HG02642 (cell line): ENCODE data around the gene P2RY6.

Experiments
- ATAC-seq: cut with Tn5 transposase; IDR thresholded peaks from one replicate; pipeline ENCODE4 v1.9.1; 2021; ENCODE audit warnings: mild to moderate bottlenecking; ENCODE audit not compliant: unreplicated experiment, poor library complexity

P2RY6 gene

DNA sequence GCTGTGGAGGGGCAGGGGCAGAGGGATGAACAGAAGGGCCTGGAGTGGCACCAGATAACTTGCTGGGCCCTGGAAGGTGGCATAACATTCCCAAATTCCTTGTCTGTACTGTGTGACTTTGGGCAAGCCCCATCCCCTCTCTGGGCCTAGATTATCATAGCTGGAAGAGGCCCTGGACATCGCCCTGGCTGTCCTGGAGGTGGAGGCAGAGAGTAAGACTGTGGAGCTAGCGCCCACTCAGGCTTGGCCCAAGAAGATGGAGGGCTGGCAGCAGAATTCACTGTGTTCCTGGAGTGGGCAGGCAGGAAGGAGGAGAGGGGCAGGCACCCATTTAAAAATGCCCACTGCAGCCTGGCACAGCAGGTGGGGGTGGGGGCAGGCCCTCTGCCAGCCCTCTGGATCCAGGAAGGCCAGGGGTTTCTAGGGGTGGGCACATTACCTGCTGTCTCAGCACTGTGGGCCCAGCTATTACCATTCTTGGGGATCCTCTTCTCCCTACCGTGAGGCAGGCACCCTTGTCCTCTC lies 58.5 kb downstream of the P2RY6 start:
- no peak for ATAC-seq

- ATAC-seq = no peak
These were observed 59.2 kb downstream of the P2RY6 start for GRCh38 chr11:73331138-73331916.

DNA sequence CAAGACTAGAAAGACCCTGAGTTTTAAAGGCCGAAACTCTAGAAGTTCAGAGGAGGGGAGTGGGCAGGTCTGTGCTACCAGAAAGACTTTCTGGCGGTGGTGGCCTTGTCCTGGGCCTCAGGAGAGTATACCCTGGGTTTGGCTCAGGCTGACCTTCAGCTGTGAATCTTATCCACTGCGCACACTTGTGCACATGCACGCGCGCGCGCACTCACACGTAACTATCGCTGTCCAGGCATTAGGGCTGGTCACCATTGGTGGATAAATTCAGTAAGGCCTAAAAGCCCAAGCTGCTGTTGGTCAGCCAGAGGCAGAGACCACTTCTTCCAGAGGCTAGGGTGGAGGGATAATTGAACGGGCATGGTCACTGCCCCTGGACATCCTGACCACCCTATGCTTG lies 61.0 kb downstream of the P2RY6 start:
- ATAC-seq = no peak

DNA sequence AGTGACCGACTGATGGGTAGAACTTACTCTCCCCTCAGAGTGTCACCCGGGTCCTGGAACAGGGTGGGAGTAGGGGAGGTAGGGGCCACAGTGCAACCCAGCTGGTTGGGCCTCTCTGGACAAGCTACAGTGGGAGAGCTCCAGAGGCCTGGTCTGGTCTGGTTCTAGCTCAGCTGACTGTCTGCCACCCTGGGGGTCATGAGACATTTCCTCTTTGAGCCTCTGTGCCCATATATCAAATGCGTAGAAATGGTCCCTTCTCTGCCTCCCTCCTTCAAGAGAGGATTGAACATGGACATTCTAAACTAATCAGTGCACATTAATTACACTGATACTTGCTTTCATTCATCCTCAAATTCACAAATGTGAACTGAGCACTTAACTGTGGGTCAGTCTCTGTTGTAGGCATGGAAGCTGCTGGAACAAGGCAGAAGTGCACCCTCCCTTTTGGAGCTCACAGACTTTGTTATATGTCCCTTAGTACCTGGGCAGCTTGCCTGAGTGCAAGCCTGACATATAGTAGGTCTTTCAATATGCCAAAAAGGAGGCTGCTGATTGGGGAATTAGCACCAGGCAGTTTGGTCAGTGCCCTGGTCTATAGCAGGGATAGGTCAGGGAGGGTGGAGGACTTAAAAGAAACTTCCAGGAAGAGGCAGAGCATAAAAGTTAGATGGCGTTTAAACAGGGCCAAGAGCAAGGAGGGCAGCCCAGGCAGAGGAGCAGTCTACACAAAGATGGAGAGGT lies 61.7 kb downstream of the P2RY6 start:
- ATAC-seq = no peak

- ATAC-seq = no peak
These were observed 62.5 kb downstream of the P2RY6 start for GRCh38 chr11:73334384-73335203.

- ATAC-seq = no peak
These were observed 63.2 kb downstream of the P2RY6 start for GRCh38 chr11:73335204-73335923.

DNA sequence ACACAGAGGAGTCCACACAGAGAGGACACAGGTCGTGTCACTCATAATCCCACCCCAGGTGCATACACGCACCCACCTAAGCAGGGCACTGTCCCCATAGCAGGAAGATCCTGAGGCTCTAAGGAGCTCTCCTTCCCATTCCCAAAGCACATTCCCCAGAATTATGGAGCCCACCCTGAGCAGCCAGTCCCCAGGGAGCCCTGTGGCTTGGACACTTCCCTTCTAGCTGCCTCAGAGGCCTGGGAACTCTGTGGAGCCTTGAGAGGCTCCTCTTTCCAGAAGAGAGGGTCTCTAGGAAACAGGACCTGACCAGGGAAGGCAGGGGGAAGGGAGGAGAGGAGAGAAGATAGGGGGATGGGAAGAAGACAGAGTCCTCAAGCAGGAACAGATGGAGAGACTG lies 65.7 kb downstream of the P2RY6 start:
- ATAC-seq = no peak

- ATAC-seq = no peak
These were observed 66.1 kb downstream of the P2RY6 start for GRCh38 chr11:73338279-73338678.

- no peak for ATAC-seq
These were observed 68.0 kb downstream of the P2RY6 start for GRCh38 chr11:73340164-73340563.

DNA sequence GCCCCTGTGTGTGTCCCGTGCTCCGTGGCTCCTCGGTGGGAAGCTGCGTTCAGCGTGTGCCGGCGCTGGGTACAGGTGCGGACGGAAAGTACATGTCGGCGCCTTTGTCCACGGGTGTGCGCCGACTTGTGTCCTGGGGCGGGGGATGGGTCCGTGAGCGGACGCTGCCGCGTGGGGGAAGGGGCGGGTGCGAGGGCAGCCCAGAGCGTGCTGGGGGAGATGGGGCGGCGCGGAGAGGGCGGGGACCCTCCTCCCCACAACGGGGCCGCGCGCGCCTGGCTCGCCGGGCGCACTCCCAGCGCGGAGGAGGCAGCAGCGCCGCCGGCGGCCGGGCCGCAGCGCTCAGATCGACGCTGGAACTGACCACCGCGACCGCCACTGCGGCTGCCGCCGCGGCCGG lies 70.5 kb downstream of the P2RY6 start:
- no peak for ATAC-seq

DNA sequence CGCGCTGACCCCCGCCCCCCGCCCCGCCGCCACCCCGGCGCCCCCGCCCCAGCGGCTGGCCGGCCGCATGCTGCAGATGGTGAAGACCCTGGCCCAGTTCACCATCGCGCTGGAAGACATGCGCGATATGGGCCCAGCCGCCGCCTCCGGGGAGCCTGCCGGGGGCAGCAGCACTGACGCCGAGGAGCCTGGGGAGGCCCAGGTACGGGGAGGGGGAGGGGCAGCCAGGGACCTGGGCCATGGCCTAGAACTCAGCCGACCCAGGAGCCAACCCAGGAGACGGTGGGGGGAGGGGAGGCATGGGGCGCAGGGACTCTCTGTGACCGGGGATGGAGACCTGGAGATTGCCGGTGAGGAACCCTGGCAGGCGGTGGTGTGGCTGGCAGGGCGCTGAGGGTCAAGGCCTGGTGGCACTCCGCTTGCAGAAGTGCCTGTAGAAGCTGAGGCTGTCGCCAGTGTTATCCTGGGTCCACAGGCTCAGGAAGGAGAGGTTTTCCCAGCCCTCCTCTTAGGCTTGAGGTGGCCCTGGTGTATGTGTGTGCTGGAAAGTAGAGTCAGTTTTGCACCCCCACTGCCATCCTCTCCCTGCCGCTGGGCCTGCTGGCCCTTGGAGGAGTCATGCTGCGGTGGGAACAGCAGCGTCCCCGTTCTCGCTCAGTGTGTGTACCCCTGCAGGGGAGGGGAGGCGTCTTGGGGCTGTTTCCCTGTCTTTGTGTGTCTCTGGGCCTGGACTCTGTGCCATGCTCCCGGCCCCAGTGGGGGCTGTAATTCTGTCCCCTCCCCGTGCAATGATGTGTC lies 71.1 kb downstream of the P2RY6 start:
- no peak for ATAC-seq

GRCh38 chr11:73344191-73344607 lies 72.1 kb downstream of the P2RY6 start:
- no peak for ATAC-seq

GRCh38 chr11:73345481-73346160 lies 73.5 kb downstream of the P2RY6 start:
- no peak for ATAC-seq

DNA sequence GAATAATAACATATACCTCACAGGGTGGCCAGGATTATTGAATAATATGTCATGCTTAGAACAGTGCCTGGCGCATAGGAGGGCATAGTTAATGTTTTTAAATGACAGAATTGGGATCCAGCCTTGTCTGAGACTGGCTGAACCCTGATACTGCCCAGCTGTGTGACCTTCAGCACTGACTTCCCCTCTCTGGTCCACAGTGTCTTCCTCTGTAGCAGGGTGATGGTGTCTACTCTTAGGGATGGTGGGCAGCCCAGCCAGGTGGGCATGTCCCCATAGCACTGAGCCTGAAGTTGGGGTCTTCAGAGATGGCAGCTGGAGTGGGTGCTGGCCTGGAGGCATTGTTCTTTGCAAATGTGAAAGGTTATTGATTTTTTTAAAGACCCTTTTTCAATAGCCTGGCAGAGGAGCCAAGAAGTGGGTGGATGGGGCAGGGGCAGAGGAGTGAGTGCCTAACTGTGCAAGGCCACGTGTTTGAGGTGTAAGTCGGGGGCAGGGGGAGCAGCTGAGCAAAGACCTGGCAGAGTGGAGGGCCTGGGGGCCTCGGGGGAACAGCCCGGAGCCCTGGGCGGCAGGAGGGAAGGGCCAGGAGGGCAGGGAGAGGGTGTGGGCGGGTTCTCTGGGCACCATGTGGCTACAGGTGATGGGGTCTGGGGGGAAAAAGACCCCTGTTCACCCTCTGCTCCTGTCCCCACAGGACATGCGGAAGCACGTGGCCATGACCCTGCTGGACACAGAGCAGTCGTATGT lies 74.2 kb downstream of the P2RY6 start:
- no peak for ATAC-seq

GRCh38 chr11:73347067-73347466 lies 74.9 kb downstream of the P2RY6 start:
- ATAC-seq = no peak
